GM18520 (cell line): ENCODE results near the gene PPP1R9A.
"Not testable (repeated sequence)": the region's sequence is repeated elsewhere in the genome, so short reads cannot be mapped to it uniquely, and the experiment has no call there.

ENCODE experiments used
- ATAC-seq: cut with Tn5 transposase; IDR thresholded peaks from one replicate; pipeline ENCODE4 v1.9.1; 2021; ENCODE audit not compliant: unreplicated experiment

The PPP1R9A gene

GRCh38 chr7:94972296-94972695 is 64.9 kb downstream of the PPP1R9A start:
- ATAC-seq, result no peak

- no peak for ATAC-seq
Observed at GRCh38 chr7:94973844-94974243, 66.5 kb downstream of the PPP1R9A start.

GRCh38 chr7:94974423-94974822 is 67.0 kb downstream of the PPP1R9A start:
- ATAC-seq, result no peak

- ATAC-seq, result no peak
Observed at GRCh38 chr7:94975336-94975735, 67.9 kb downstream of the PPP1R9A start.

- ATAC-seq, result no peak
Observed at GRCh38 chr7:94980418-94981142, 73.2 kb downstream of the PPP1R9A start.

- no peak for ATAC-seq
Observed at GRCh38 chr7:94995921-94996320, 88.5 kb downstream of the PPP1R9A start.

GRCh38 chr7:94996369-94996768 is 89.0 kb downstream of the PPP1R9A start:
- no peak for ATAC-seq

- no peak for ATAC-seq
Observed at GRCh38 chr7:94997547-94997946, 90.2 kb downstream of the PPP1R9A start.

- ATAC-seq, result no peak
Observed at GRCh38 chr7:94998266-94999068, 91.1 kb downstream of the PPP1R9A start.

GRCh38 chr7:94999069-94999351 is 91.6 kb downstream of the PPP1R9A start:
- ATAC-seq, result no peak

GRCh38 chr7:94999601-95000000 is 92.2 kb downstream of the PPP1R9A start:
- not testable (repeated sequence) for ATAC-seq

GRCh38 chr7:95001258-95001657 is 93.9 kb downstream of the PPP1R9A start:
- no peak for ATAC-seq

GRCh38 chr7:95001815-95002561 is 94.6 kb downstream of the PPP1R9A start:
- ATAC-seq, result no peak

- ATAC-seq, result no peak
Observed at GRCh38 chr7:95002775-95003174, 95.4 kb downstream of the PPP1R9A start.

GRCh38 chr7:95004618-95005247 is 97.3 kb downstream of the PPP1R9A start:
- no peak for ATAC-seq

GRCh38 chr7:95006010-95006409 is 98.6 kb downstream of the PPP1R9A start:
- no peak for ATAC-seq

- not testable (repeated sequence) for ATAC-seq
Observed at GRCh38 chr7:95008773-95009172, 101.4 kb downstream of the PPP1R9A start.

GRCh38 chr7:95011146-95011928 is 103.9 kb downstream of the PPP1R9A start:
- no peak for ATAC-seq

GRCh38 chr7:95011995-95012394 is 104.6 kb downstream of the PPP1R9A start:
- no peak for ATAC-seq

GRCh38 chr7:95018021-95018420 is 110.6 kb downstream of the PPP1R9A start:
- ATAC-seq, result no peak

- no peak for ATAC-seq
Observed at GRCh38 chr7:95026018-95026417, 118.6 kb downstream of the PPP1R9A start.
